ENCODE results near the gene VN1R5.
A peak's percentile ranks its signal among the peaks of the same experiment; 100 is the strongest.
"Not testable (repeated sequence)": the region's sequence is repeated elsewhere in the genome, so short reads cannot be mapped to it uniquely, and the experiment has no call there.

The VN1R5 gene

DNA sequence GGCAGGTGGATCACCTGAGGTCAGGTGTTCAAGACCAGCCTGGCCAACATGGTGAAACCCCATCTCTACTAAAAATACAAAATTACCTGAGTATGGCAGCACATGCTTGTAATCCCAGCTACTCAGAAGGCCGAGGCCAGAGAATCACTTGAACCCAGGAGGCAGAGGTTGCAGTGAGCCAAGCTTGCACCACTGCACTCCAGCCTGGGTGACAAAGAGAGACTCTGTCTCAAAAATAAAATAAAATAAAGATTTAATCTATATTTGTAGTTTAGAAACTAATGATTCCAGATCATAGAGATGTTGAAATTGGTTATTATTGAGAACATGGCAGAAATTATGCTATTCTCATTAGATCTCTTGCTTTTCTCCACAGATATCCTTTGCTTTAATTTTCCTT lies at the start of gene VN1R5:
VN1R5 (plus strand) TSS at position 301 of the 400 bp plus-strand sequence.
- not testable (repeated sequence) for DNase-seq

DNA sequence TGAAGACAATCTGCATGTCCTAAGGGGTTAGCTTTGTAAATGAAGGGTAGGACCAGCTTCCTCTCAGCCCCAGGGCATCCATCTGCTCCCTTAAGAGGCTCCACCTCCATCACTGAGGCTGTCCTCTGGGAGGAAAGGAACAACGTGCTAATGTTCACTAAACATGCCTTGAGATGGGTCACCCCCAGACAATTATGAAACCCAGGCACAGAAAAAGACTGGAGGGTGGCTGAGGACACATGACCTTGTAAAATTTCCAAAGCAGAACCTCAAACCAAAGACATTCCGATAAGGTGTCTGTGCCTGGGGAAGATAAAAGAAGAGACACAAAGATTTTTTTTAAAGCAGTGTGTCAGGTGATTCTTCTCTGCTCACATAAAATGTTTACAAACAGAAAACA lies 46.5 kb upstream of the VN1R5 start:
- no peak for DNase-seq

DNA sequence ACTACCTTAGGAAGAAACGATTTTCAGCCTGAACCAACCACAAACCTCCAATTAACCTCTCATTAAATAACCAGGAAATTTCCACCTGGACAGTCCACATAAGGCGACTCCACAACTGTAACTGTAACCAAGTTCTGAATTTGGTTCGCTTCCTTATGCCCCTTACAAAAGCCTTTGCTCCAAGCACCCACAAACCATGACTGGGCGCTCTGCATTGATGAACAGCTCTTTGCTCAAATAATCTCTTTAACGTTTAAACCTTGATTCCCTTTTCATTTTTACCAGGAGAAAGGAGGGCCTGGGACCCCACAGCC lies 45.9 kb upstream of the VN1R5 start:
- no peak for DNase-seq

DNA sequence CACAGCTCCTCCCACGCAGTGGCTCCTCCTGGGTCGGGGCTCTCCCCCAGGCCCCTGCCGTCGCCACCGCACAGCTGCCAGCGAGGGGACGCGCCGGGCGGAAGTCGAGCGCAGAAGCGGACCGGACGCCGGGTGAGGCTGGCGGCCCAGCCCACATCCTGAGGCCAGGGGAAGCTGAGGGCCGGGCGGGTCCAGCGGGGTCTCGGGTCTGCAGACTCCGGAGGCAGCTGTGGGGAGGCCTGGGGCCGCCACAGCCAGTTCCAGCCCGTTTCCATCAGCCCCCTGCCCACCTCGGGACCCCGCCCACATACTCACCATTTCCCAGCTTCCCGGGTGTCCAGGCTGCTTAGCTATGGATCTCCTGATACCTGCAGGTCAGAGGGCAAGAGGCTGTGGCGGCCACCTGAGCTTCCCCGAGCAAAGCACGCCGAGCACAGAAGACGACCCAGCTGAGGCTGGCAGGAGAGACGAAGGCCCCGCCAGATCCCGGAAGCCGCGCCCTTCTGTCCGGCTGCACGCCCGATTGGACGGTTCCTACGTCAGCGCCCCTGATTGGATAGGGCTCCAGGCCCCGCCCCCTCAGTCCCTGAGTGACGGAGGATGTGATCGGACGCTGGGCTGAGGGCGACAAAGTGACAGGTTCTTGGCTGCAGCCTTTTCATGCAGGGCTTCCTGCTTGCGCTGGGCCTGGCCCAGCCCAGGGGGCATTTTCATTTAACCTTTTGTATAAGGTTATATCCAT lies 45.3 kb upstream of the VN1R5 start:
- DNase-seq = peak; percentile 94

GRCh38 chr1:247211339-247211738 lies 44.5 kb upstream of the VN1R5 start:
- no peak for DNase-seq

DNA sequence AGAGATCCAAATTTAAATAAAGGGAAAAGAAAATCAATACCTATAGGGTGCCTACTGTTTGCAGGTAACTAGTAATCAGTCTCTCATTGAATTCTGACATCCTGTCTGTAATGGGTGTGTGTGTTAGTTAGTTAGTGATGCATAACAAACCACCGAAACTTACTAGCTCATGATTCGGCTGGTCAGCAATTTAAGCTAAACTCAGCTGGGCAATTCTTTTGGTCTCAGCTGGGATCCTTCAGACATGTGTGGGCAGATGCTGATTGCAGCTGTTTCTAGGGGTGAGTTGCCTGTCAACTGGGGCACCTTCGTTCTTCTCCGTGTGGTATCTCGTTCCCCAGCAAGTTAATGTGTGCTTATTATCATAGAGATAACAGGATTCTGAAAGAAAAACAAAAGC lies 43.9 kb upstream of the VN1R5 start:
- DNase-seq = no peak

DNA sequence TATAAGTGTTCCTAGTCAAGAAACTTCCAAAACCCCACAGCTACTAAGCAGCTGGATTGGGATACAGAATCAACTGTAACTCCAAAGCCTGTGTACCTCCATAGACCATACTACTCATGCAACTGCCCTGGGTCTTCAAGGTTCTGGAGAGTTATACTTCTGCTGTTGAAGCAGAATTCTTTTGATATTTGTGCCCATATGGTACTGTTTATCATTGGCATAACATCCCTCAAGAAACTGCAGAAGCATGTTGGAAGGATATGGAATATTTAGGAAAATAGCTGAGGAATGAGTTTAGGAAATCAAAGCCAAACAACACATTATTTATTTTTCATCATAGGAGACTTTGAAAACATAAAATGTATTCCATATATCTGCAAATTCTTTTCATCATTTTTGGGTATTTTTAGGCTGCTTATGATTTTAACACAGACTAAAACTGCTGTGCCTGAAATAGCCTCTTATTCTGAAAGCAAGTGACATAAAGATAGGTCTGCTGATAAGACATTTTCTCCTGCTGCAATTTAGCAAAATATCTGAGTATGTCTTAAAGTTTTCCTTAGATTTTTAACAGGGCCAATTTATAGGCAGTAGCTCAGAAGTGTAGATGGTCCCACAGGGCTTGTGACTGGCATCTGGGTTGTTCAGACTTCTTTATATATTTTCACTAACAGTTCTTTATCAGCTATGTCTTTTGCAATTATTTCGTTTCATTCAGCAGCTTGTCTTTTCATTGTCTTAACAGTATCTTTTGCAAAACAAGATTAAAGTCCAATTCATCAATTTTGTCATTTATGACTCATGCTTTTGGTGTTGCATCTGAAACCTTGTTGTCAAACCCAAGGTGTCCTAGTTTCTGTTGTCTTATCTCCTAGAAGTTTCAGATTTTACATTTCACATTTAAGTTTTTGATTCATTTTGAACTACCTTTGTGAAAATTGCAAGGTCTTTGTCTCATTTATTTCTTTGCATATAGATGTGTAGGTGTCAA lies 43.0 kb upstream of the VN1R5 start:
- no peak for DNase-seq

GRCh38 chr1:247216261-247216660 lies 39.6 kb upstream of the VN1R5 start:
- no peak for DNase-seq

DNA sequence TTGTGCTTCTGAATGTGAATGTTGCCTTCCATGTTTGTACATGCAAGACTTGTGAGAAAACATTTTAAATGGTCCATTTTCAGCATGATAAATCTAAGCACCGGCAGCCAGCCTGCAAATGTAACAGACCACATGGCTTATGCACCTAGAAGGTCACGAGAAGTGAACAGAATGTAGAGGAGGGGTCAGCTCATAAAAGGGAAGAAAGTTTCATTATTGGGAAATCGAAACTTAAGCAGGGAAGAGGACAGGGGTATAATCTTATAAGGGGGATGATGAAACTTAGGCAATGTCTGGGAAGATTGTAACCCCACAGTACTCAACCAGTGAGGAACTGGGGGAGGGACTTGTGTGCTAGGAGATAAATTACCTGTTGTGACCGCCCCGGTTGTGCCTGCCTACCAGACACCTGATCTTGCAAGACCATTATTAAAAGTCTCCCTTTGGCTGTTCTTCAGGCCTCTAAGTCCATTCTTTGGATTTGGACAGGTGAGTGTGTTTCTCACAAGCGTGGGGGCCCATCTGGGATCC lies 37.7 kb upstream of the VN1R5 start:
- no peak for DNase-seq

GRCh38 chr1:247220280-247220679 lies 35.6 kb upstream of the VN1R5 start:
- DNase-seq = not testable (repeated sequence)

- DNase-seq = no peak
These were observed 33.0 kb upstream of the VN1R5 start for GRCh38 chr1:247222840-247223239.

GRCh38 chr1:247224822-247225221 lies 31.1 kb upstream of the VN1R5 start:
- no peak for DNase-seq

- no peak for DNase-seq
These were observed 27.7 kb upstream of the VN1R5 start for GRCh38 chr1:247228133-247228532.

- no peak for DNase-seq
These were observed 14.2 kb upstream of the VN1R5 start for GRCh38 chr1:247241691-247242090.

- DNase-seq = no peak
These were observed 12.2 kb upstream of the VN1R5 start for GRCh38 chr1:247243524-247244137.

- no peak for DNase-seq
These were observed 9.4 kb upstream of the VN1R5 start for GRCh38 chr1:247246325-247247115.

GRCh38 chr1:247247568-247247967 lies 8.3 kb upstream of the VN1R5 start:
- no peak for DNase-seq

DNA sequence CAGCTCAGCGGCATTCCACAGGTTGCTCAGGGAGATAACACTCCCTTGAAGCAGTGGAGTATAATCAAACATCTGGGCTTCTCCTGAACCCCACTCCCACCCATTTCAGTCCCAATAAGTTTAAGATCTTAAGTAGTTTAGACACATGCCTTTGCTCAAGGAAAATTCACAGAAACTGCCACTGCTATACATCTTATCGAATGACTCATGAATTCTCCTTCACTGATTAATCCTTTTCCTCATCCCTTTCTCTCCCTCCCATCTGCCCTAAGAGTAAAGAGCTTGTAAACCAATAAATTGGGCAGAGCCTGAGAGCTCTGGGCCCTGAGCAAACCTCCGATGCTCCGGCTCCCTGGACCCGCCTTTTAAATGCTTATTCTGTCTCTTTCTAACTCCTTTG lies 10.2 kb downstream of the VN1R5 start:
- DNase-seq = no peak

DNA sequence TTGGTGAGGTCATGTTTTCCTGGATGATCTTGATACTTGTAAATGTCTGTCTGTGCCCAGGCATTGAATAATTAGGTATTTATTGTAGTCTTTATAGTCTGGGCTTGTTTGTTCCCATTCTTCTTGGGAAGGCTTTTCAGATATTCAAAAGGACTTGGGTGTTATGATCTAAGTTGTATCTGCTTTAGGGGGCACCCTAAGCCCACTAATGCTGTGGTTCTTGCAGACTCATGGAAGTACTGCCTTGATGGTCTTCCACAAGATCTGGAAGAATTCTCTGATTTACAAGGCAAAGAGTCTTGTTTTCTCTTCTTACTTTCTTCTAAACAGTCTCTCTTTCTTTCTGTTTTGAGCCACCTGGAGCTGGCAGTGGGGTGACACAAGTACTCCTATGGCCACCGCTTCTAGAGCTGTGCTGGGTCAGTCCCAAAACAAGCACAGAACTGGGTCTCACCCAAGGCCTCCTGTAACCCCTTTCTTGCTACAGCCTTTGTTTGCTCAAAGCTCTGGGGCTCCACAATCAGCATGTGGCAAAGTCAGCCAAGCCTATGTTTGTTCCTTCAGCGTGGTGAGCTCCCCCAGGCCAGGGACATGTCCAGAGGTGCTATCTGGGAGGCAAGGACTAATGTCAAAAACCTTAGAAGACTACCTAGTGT lies 12.6 kb downstream of the VN1R5 start:
- no peak for DNase-seq

GRCh38 chr1:247269133-247269532 lies 13.3 kb downstream of the VN1R5 start:
- DNase-seq = no peak

- no peak for DNase-seq
These were observed 14.1 kb downstream of the VN1R5 start for GRCh38 chr1:247270003-247270402.

DNA sequence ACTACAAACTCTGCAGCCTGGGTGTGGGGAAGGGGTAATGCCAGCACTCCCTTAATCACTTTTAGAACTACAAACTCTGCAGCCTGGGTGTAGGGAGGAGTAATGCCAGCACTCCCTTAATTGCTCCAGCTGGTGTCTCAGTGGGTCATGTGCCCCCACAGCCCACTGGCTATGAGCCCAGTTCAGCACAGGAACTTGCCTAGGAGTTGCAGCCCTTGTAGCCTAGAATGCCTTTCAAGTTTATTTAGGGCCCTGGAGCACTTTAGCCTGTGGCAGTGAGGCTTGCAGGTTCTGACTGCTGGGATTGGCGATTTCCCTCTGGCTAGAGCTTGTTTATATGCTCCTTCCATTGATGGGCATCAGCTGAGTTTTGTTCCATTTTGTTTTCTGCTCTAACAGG lies 17.1 kb downstream of the VN1R5 start:
- no peak for DNase-seq

Data from NK-92 treated with Interleukin-12 subunit alpha and Interleukin-12 subunit beta, amount 100 ng/mL, for 24 hours (cell line).